H9 (cell line): ENCODE results near the gene BET1L. TPM values are rescaled to one million over a fixed set of nuclear protein-coding genes. Genes with fewer than 3 reads are reported as not detected.

ENCODE experiments used
- DNase-seq: peaks from one replicate; pipeline ENCODE4 v3.0.0-alpha.2; 2017
- H2AFZ ChIP-seq: one replicate; pipeline ENCODE4 v1.6.1; 2013; ENCODE audit warnings: mild to moderate bottlenecking, low read length, control low read depth, moderate library complexity
- H2AK5ac ChIP-seq: 2 replicates; pipeline ENCODE4 v1.6.1; 2013; ENCODE audit warnings: low read length, control low read depth, mixed read lengths; ENCODE audit not compliant: insufficient read length
- H2BK120ac ChIP-seq: one replicate; pipeline ENCODE4 v1.6.1; 2013; ENCODE audit warnings: low read depth, mild to moderate bottlenecking, low read length, control low read depth, inconsistent platforms; ENCODE audit not compliant: poor library complexity, severe bottlenecking
- H2BK12ac ChIP-seq: 2 replicates; pipeline ENCODE4 v1.6.1; 2013; ENCODE audit warnings: low read length, control low read depth, mixed read lengths, low read depth; ENCODE audit not compliant: insufficient read length
- H2BK15ac ChIP-seq: 2 replicates; pipeline ENCODE4 v1.6.1; 2013; ENCODE audit warnings: low read depth, low read length, control low read depth
- H2BK20ac ChIP-seq: one replicate; pipeline ENCODE4 v1.6.1; 2013; ENCODE audit warnings: low read depth, mild to moderate bottlenecking, low read length, control low read depth, inconsistent platforms; ENCODE audit not compliant: poor library complexity, severe bottlenecking
- H2BK5ac ChIP-seq: 2 replicates; pipeline ENCODE4 v1.6.1; 2013; ENCODE audit warnings: low read length, control low read depth, mixed read lengths; ENCODE audit not compliant: insufficient read length
- H3K14ac ChIP-seq: 2 replicates; pipeline ENCODE4 v1.6.1; 2013; ENCODE audit warnings: low read length, control low read depth; ENCODE audit not compliant: insufficient read depth
- H3K18ac ChIP-seq: 2 replicates; pipeline ENCODE4 v1.6.1; 2013; ENCODE audit warnings: low read depth, mild to moderate bottlenecking, mixed read lengths, low read length, control low read depth; ENCODE audit not compliant: insufficient read length
- H3K23ac ChIP-seq: 2 replicates; pipeline ENCODE4 v1.6.1; 2013; ENCODE audit warnings: low read length, control low read depth, mixed read lengths, low read depth; ENCODE audit not compliant: insufficient read length
- H3K23me2 ChIP-seq: 2 replicates; pipeline ENCODE4 v1.6.1; 2013; ENCODE audit warnings: low read depth, mild to moderate bottlenecking, mixed read lengths, low read length, control low read depth; ENCODE audit not compliant: insufficient read length, poor library complexity, severe bottlenecking
- H3K27ac ChIP-seq: 2 replicates; pipeline ENCODE4 v1.5.1; 2013; ENCODE audit warnings: low read length, control low read depth, mixed read lengths, low read depth; ENCODE audit not compliant: insufficient read length
- H3K27me3 ChIP-seq: 2 replicates; pipeline ENCODE4 v1.6.1; 2013; ENCODE audit warnings: low read length, control low read depth, inconsistent platforms; ENCODE audit not compliant: insufficient read depth
- H3K4ac ChIP-seq: 2 replicates; pipeline ENCODE4 v1.6.1; 2013; ENCODE audit warnings: low read depth, mild to moderate bottlenecking, control low read depth, inconsistent platforms, low read length, moderate library complexity
- H3K4me1 ChIP-seq: 2 replicates; pipeline ENCODE4 v1.6.1; 2013; ENCODE audit warnings: low read length, control low read depth, inconsistent platforms; ENCODE audit not compliant: insufficient read depth
- H3K4me2 ChIP-seq: 2 replicates; pipeline ENCODE4 v1.6.1; 2013; ENCODE audit warnings: low read length, control low read depth, mixed read lengths; ENCODE audit not compliant: insufficient read length, insufficient read depth
- H3K56ac ChIP-seq: 2 replicates; pipeline ENCODE4 v1.6.1; 2013; ENCODE audit warnings: low read depth, mild to moderate bottlenecking, mixed read lengths, low read length, control low read depth; ENCODE audit not compliant: insufficient read length
- H3K79me1 ChIP-seq: 2 replicates; pipeline ENCODE4 v1.6.1; 2013; ENCODE audit warnings: low read depth, mild to moderate bottlenecking, moderate library complexity, low read length, control low read depth, inconsistent platforms; ENCODE audit not compliant: insufficient read depth, poor library complexity, severe bottlenecking
- H3K79me2 ChIP-seq: 2 replicates; pipeline ENCODE4 v1.6.1; 2013; ENCODE audit warnings: low read length, control low read depth, inconsistent platforms; ENCODE audit not compliant: insufficient read depth
- H3K9ac ChIP-seq: 2 replicates; pipeline ENCODE4 v1.6.1; 2013; ENCODE audit warnings: low read length, control low read depth, mixed read lengths; ENCODE audit not compliant: insufficient read length; ENCODE audit errors: extremely low read depth
- H3K9me3 ChIP-seq: one replicate; pipeline ENCODE4 v1.6.1; 2013; ENCODE audit warnings: low read depth, low read length, inconsistent platforms; ENCODE audit not compliant: control insufficient read depth
- H3T11ph ChIP-seq: one replicate; pipeline ENCODE4 v1.6.1; 2013; ENCODE audit warnings: mild to moderate bottlenecking, low read length, control low read depth, inconsistent platforms
- H4K20me1 ChIP-seq: one replicate; pipeline ENCODE4 v1.6.1; 2013; ENCODE audit not compliant: control insufficient read depth, insufficient read length, insufficient read depth
- H4K5ac ChIP-seq: 2 replicates; pipeline ENCODE4 v1.6.1; 2013; ENCODE audit warnings: low read depth, mild to moderate bottlenecking, mixed read lengths, low read length, control low read depth; ENCODE audit not compliant: insufficient read length
- H4K8ac ChIP-seq: replicated peaks from 2 replicates; pipeline ENCODE4 v1.6.1; 2013; ENCODE audit warnings: low read length, control low read depth, mixed read lengths, low read depth; ENCODE audit not compliant: insufficient read length
- H4K91ac ChIP-seq: 2 replicates; pipeline ENCODE4 v1.6.1; 2013; ENCODE audit warnings: low read depth, mild to moderate bottlenecking, moderate library complexity, mixed read lengths, low read length, control low read depth; ENCODE audit not compliant: insufficient read length
- H3K27ac Mint-ChIP-seq, 3 experiments: 2 replicates in 2 of 3; 3 replicates in 1 of 3; pipeline ENCODE4 v1.8.0; 2020 to 2021; ENCODE audit warnings: mixed read lengths in 3 of 3, mild to moderate bottlenecking in 1 of 3, moderate library complexity in 1 of 3
- H3K27me3 Mint-ChIP-seq: 2 replicates; pipeline ENCODE4 v1.8.0; 2021; ENCODE audit warnings: low read depth, mild to moderate bottlenecking, moderate library complexity, mixed read lengths
- H3K36me3 Mint-ChIP-seq, 3 experiments: 2 replicates in 2 of 3; 3 replicates in 1 of 3; pipeline ENCODE4 v1.8.0; 2020 to 2021; ENCODE audit warnings: low read depth in 3 of 3, mixed read lengths in 3 of 3; ENCODE audit not compliant: insufficient read depth in 1 of 3
- H3K4me1 Mint-ChIP-seq, 2 experiments: 2 replicates each; pipeline ENCODE4 v1.8.0; 2020; ENCODE audit warnings: mixed read lengths in 2 of 2
- H3K4me3 Mint-ChIP-seq, 2 experiments: 2 replicates in 1 of 2; 3 replicates in 1 of 2; pipeline ENCODE4 v1.8.0; 2020 to 2021; ENCODE audit warnings: mild to moderate bottlenecking in 2 of 2, mixed read lengths in 2 of 2, moderate library complexity in 1 of 2
- H3K9me3 Mint-ChIP-seq, 2 experiments: 2 replicates in 1 of 2; 3 replicates in 1 of 2; pipeline ENCODE4 v1.8.0; 2020; ENCODE audit warnings: mild to moderate bottlenecking in 2 of 2, mixed read lengths in 2 of 2, moderate library complexity in 1 of 2
- WGBS: extraction: QIAGEN DNeasy Blood & Tissue Kit; methylation state at CpG from one replicate; pipeline ENCODE4 v1.1.7; 2013; ENCODE audit warnings: missing lambda C conversion rate, low lambda C conversion rate, mixed read lengths; ENCODE audit not compliant: insufficient read length; ENCODE audit errors: extremely low coverage; 5-methylcytosine and 5-hydroxymethylcytosine counted together
- total RNA-seq: library from RNA; stranded (reverse); gene quantifications from 2 replicates; pipeline ENCODE4 v1.2.1, GENCODE V29; 2021
- TF ChIP-seq, protein P1 (sequence below): fragments of 200-600 bp; sonication (generic); conservative IDR thresholded peaks from 3 replicates; pipeline ENCODE4 v1.8.0; 2021; ENCODE audit warnings: antibody characterized with exemption, mild to moderate bottlenecking

Gene BET1L
- total RNA-seq, 1 experiment from 2014 or later = 49.4 TPM

DNA sequence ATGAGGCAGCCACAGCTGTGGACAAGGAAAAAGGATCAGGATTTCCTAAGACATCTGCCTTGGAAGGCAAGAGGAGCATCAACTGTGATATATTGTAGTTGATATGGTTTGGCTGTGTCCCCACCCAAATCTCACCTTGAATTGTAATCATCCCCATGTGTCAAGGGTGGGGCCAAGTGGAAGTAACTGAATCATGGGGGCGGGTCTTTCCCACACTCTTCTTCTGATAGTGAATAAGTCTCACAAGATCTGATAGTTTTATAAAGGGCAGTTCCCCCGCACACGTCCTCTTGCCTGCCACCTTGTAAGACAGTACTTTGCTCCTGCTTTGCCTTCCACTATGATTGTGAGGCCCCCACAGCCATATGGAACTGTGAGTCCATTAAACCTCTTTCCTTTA lies 10.5 kb upstream of the BET1L start:
- Histone ChIP-seq H3K4ac (no peak overlapping the region), H3K23me2 (no peaks in the 10 kb centered on the region), H4K8ac (no peak overlapping the region), H2BK5ac (no peak overlapping the region), H3K79me2 (no peaks in the 10 kb centered on the region), H3K9me3 (no peaks in the 10 kb centered on the region), H4K20me1 (no peaks in the 10 kb centered on the region), H3T11ph (no peak overlapping the region), H3K27me3 (no peaks in the 10 kb centered on the region), H3K18ac (no peak overlapping the region), H3K79me1 (no peaks in the 10 kb centered on the region), H2AFZ (no peak overlapping the region), H3K4me2 (no peak overlapping the region), H2BK15ac (no peak overlapping the region), H3K4me1 (no peaks in the 10 kb centered on the region), H3K14ac (no peak overlapping the region), H2BK12ac (no peak overlapping the region), H2BK120ac (no peak overlapping the region), H3K27ac (no peak overlapping the region), H2BK20ac (no peak overlapping the region), H3K9ac (no peak overlapping the region), H4K5ac (no peak overlapping the region), H3K56ac (no peak overlapping the region), H3K23ac (no peak overlapping the region), H2AK5ac (no peak overlapping the region), H4K91ac (no peak overlapping the region)
- peaks cover 9 to 44% (median 34%) of the 10 kb centered on the region in 3 experiments for H3K36me3 Mint-ChIP-seq
- no peaks in the 10 kb centered on the region for H3K27me3 Mint-ChIP-seq
- TF ChIP-seq, protein P1, sequence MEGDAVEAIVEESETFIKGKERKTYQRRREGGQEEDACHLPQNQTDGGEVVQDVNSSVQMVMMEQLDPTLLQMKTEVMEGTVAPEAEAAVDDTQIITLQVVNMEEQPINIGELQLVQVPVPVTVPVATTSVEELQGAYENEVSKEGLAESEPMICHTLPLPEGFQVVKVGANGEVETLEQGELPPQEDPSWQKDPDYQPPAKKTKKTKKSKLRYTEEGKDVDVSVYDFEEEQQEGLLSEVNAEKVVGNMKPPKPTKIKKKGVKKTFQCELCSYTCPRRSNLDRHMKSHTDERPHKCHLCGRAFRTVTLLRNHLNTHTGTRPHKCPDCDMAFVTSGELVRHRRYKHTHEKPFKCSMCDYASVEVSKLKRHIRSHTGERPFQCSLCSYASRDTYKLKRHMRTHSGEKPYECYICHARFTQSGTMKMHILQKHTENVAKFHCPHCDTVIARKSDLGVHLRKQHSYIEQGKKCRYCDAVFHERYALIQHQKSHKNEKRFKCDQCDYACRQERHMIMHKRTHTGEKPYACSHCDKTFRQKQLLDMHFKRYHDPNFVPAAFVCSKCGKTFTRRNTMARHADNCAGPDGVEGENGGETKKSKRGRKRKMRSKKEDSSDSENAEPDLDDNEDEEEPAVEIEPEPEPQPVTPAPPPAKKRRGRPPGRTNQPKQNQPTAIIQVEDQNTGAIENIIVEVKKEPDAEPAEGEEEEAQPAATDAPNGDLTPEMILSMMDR = no peak
- no peak for DNase-seq
- H3K4me1 Mint-ChIP-seq = no peaks in the 10 kb centered on the region
- H3K9me3 Mint-ChIP-seq = no peaks in the 10 kb centered on the region
- WGBS = no CpG with 5 or more reads among the region's 3 CpGs
- H3K27ac Mint-ChIP-seq = no peak overlapping the region
- H3K4me3 Mint-ChIP-seq = no peak overlapping the region
